IMR-90 (cell line): Measurements from ENCODE around the gene FBXW8. TPM values are rescaled to one million over a fixed set of nuclear protein-coding genes. Genes with fewer than 3 reads are reported as not detected.

Source experiments
- ATAC-seq: fragments of 200-7000 bp; cut with Tn5 transposase; 2 replicates; pipeline ENCODE4 v1.9.1; 2020; ENCODE audit warnings: low read depth, mild to moderate bottlenecking, moderate library complexity
- BruUV-seq: library from RNA; stranded (reverse); fragments of 400-500 nt; replicated peaks from 2 replicates; lab custom pipeline; 2021; lab: Mats Ljungman, UMichigan
- CTCF ChIA-PET: fragments of 300-600 bp; formaldehyde crosslinking; extraction: SDS; loops from one replicate; lab custom pipeline; 2021; ENCODE audit warnings: antibody characterized with exemption; lab: Yijun Ruan, JAX
- POLR2A ChIA-PET: fragments of 300-600 bp; sonication (Branson Sonifier 250); formaldehyde crosslinking; loops from one replicate; lab custom pipeline; 2022; ENCODE audit warnings: antibody characterized with exemption; ENCODE audit not compliant: unreplicated experiment; lab: Charles Lee
- DNase-seq: peaks from one replicate; pipeline ENCODE4 v3.0.0; 2013
- H2AFZ ChIP-seq: replicated peaks from 2 replicates; pipeline ENCODE3; 2013; ENCODE audit warnings: low read length, mild to moderate bottlenecking; ENCODE audit not compliant: poor library complexity
- H2AK5ac ChIP-seq: 2 replicates; pipeline ENCODE4 v1.6.1; 2013; ENCODE audit warnings: low read depth, low read length, inconsistent platforms
- H2AK9ac ChIP-seq: replicated peaks from 2 replicates; pipeline ENCODE3; 2013; ENCODE audit warnings: mild to moderate bottlenecking, low read depth, low read length, moderate library complexity; ENCODE audit not compliant: poor library complexity
- H2BK120ac ChIP-seq: 2 replicates; pipeline ENCODE4 v1.6.1; 2013; ENCODE audit warnings: low read depth, low read length, inconsistent platforms
- H2BK15ac ChIP-seq: 3 replicates; pipeline ENCODE4 v1.6.1; 2013; ENCODE audit warnings: low read depth, low read length, inconsistent platforms
- H2BK20ac ChIP-seq: 2 replicates; pipeline ENCODE4 v1.6.1; 2013; ENCODE audit warnings: low read depth, mild to moderate bottlenecking, inconsistent platforms, low read length, moderate library complexity
- H2BK5ac ChIP-seq: 2 replicates; pipeline ENCODE4 v1.6.1; 2013; ENCODE audit warnings: mild to moderate bottlenecking, low read depth, low read length, inconsistent platforms; ENCODE audit not compliant: poor library complexity, severe bottlenecking
- H3K14ac ChIP-seq: replicated peaks from 2 replicates; pipeline ENCODE4 v1.6.1; 2013; ENCODE audit warnings: low read depth, low read length, inconsistent platforms
- H3K18ac ChIP-seq: 2 replicates; pipeline ENCODE4 v1.6.1; 2013; ENCODE audit warnings: low read depth, low read length, control low read depth
- H3K23ac ChIP-seq: 2 replicates; pipeline ENCODE4 v1.6.1; 2013; ENCODE audit warnings: low read depth, low read length, inconsistent platforms
- H3K27ac ChIP-seq: 2 replicates; pipeline ENCODE4 v1.5.1; 2013; ENCODE audit warnings: mild to moderate bottlenecking, control low read depth, low read length; ENCODE audit not compliant: insufficient read depth
- H3K27me3 ChIP-seq: 2 replicates; pipeline ENCODE4 v1.6.1; 2013; ENCODE audit warnings: low read length; ENCODE audit not compliant: control insufficient read depth, insufficient read depth
- H3K36me3 ChIP-seq: 2 replicates; pipeline ENCODE4 v1.6.1; 2013; ENCODE audit warnings: low read length, mixed read lengths; ENCODE audit not compliant: control insufficient read depth, insufficient read depth
- H3K4ac ChIP-seq: 2 replicates; pipeline ENCODE4 v1.6.1; 2013; ENCODE audit warnings: low read depth, low read length, inconsistent platforms
- H3K4me1 ChIP-seq: 2 replicates; pipeline ENCODE4 v1.6.1; 2013; ENCODE audit warnings: low read length, mixed read lengths; ENCODE audit not compliant: control insufficient read depth, insufficient read depth
- H3K4me2 ChIP-seq: 2 replicates; pipeline ENCODE4 v1.6.1; 2013; ENCODE audit warnings: low read depth, mild to moderate bottlenecking, control low read depth, low read length, moderate library complexity
- H3K4me3 ChIP-seq: 2 replicates; pipeline ENCODE4 v1.5.1; 2013; ENCODE audit warnings: low read depth, mild to moderate bottlenecking, control low read depth, low read length, moderate library complexity; ENCODE audit not compliant: insufficient read depth
- H3K56ac ChIP-seq: 2 replicates; pipeline ENCODE4 v1.6.1; 2013; ENCODE audit warnings: low read length, inconsistent platforms; ENCODE audit not compliant: insufficient read depth; ENCODE audit errors: extremely low read depth
- H3K79me1 ChIP-seq, 2 experiments: 2 replicates each; pipeline ENCODE4 v1.6.1; 2013; ENCODE audit warnings: low read length in 2 of 2, inconsistent platforms in 1 of 2, low read depth in 1 of 2
- H3K9ac ChIP-seq: 2 replicates; pipeline ENCODE4 v1.6.1; 2013; ENCODE audit warnings: low read depth, low read length, control low read depth
- H3K9me1 ChIP-seq: 2 replicates; pipeline ENCODE4 v1.6.1; 2013; ENCODE audit warnings: low read length, inconsistent platforms; ENCODE audit not compliant: insufficient read depth
- H3K9me3 ChIP-seq: 2 replicates; pipeline ENCODE4 v1.6.1; 2013; ENCODE audit warnings: low read length; ENCODE audit not compliant: control insufficient read depth, insufficient read depth
- H4K20me1 ChIP-seq: 2 replicates; pipeline ENCODE4 v1.6.1; 2013; ENCODE audit warnings: low read length, inconsistent platforms; ENCODE audit not compliant: insufficient read depth
- H4K5ac ChIP-seq: 2 replicates; pipeline ENCODE4 v1.6.1; 2013; ENCODE audit warnings: mild to moderate bottlenecking, low read depth, low read length, control low read depth
- H4K8ac ChIP-seq, 2 experiments: 2 replicates each; pipeline ENCODE4 v1.6.1; 2013; ENCODE audit warnings: low read depth in 2 of 2, low read length in 2 of 2, control low read depth in 1 of 2, inconsistent platforms in 1 of 2
- H4K91ac ChIP-seq: 2 replicates; pipeline ENCODE4 v1.6.1; 2013; ENCODE audit warnings: low read depth, low read length, inconsistent platforms; ENCODE audit not compliant: insufficient read depth
- BHLHE40 ChIP-seq: fragments of 150-350 bp; IDR thresholded peaks from 2 replicates; pipeline ENCODE4 v1.6.1; 2016; ENCODE audit warnings: mild to moderate bottlenecking, low read depth, low read length
- CEBPB ChIP-seq: IDR thresholded peaks from 2 replicates; pipeline ENCODE4 v1.6.1; 2012; ENCODE audit warnings: low read depth, low read length, improper control_type of control experiment
- ELK1 ChIP-seq: fragments of 150-350 bp; IDR thresholded peaks from 2 replicates; pipeline ENCODE4 v1.6.1; 2016; ENCODE audit warnings: low read depth, mild to moderate bottlenecking, low read length, moderate library complexity, borderline replicate concordance
- FOS ChIP-seq: fragments of 150-350 bp; IDR thresholded peaks from 2 replicates; pipeline ENCODE4 v1.6.1; 2016; ENCODE audit warnings: low read depth, low read length
- MXI1 ChIP-seq: IDR thresholded peaks from 2 replicates; pipeline ENCODE4 v1.6.1; 2012; ENCODE audit warnings: low read depth, mild to moderate bottlenecking, low read length, moderate library complexity, borderline replicate concordance
- NFE2L2 ChIP-seq: fragments of 150-350 bp; IDR thresholded peaks from 2 replicates; pipeline ENCODE4 v1.6.1; 2016; ENCODE audit warnings: low read depth, mild to moderate bottlenecking, low read length
- POLR2A ChIP-seq: IDR thresholded peaks from 2 replicates; pipeline ENCODE4 v1.6.1; 2012; ENCODE audit warnings: mild to moderate bottlenecking, low read depth, low read length
- WGBS, 2 experiments: methylation state at CpG; one replicate each; pipeline versions ENCODE4 v1.1.5 to v1.1.7; 2013; ENCODE audit warnings: missing lambda C conversion rate in 2 of 2; ENCODE audit not compliant: insufficient read length in 1 of 2; ENCODE audit errors: extremely low coverage in 2 of 2; 5-methylcytosine and 5-hydroxymethylcytosine counted together
- dilution Hi-C: fragments of 300-500 bp; cut with HindIII; formaldehyde crosslinking; loops from one replicate; pipeline ENCODE4 v1.14.3; 2018; ENCODE audit warnings: low sequenced_read_pairs; ENCODE audit not compliant: unreplicated experiment
- in situ Hi-C: fragments of 300-500 bp; cut with MboI; formaldehyde crosslinking; loops from 3 replicates; pipeline ENCODE4 v1.14.3; 2019; ENCODE audit warnings: low sequenced_read_pairs, inconsistent platforms, mixed read lengths
- intact Hi-C: fragments of 100-400 bp; cut with micrococcal nuclease; formaldehyde crosslinking; loops from 2 replicates; pipeline ENCODE4 v1.10.0; 2022
- polyA plus RNA-seq, 3 experiments: library from polyadenylated mRNA; depleted of rRNA; stranded (reverse); fragments of >200 nt; gene quantifications; 2 replicates each; pipeline ENCODE4 v1.2.3, GENCODE V29; 2012; ENCODE audit warnings: low replicate concordance in 1 of 3
- total RNA-seq: library from RNA; depleted of rRNA; stranded (reverse); fragments of >200 nt; gene quantifications from 2 replicates; pipeline ENCODE4 v1.2.3, GENCODE V29; 2012

FBXW8 gene
- total and polyA plus RNA-seq, 2 of the 4 experiments (the other 2 are of a cell fraction), result 20.3 to 25.8 TPM

DNA sequence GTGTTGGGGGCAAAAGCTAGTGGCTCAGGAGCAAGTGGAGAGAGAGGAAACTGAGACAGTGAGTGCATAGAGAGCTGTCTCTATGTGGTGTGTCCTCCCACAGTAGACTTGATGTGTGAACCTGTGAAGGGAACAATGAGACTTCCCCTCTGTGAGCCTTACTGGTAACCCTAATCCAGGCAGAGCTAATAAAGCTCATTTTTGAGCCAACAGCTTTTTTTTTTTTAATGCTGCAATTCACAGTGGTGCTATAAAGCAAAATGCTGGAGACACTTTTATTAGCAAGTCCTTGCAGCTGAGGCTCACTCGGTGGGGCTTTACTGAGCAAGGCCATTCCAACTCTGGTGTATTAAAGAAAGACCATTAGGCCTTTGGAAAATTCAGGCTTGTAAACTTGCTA lies 26.9 kb downstream of the FBXW8 start:
- DNase-seq (no peak), ATAC-seq (no peak)
- no peak overlapping the region for H4K91ac ChIP-seq
- H3K14ac ChIP-seq, result no peak overlapping the region
- peaks cover 12% of the 10 kb centered on the region for H3K36me3 ChIP-seq
- no peak overlapping the region for H3K9ac ChIP-seq
- peaks cover 46 to 71% of the 10 kb centered on the region in 2 experiments for H3K79me1 ChIP-seq
- no peaks in the 10 kb centered on the region for H3K27me3 ChIP-seq
- no peak for TF ChIP-seq ELK1
- TF ChIP-seq CEBPB, result no peak
- no peak for TF ChIP-seq BHLHE40
- TF ChIP-seq FOS, result no peak
- TF ChIP-seq MXI1, result no peak
- TF ChIP-seq POLR2A, result no peak
- no peak for TF ChIP-seq NFE2L2
- H2BK15ac ChIP-seq, result no peak overlapping the region
- no TSS peak for BruUV-seq
- H2BK20ac ChIP-seq, result no peak overlapping the region
- peaks cover 20% of the 10 kb centered on the region for H3K9me1 ChIP-seq
- no peak overlapping the region for H2AK9ac ChIP-seq
- no peaks in the 10 kb centered on the region for H3K4me1 ChIP-seq
- H3K4me3 ChIP-seq, result no peak overlapping the region
- POLR2A ChIA-PET, result no interaction called here
- H2AK5ac ChIP-seq, result no peak overlapping the region
- H4K20me1 ChIP-seq, result peaks cover 31% of the 10 kb centered on the region; the same call in 1 of the 2 replicates
- H2AFZ ChIP-seq, result no peak overlapping the region
- H3K4ac ChIP-seq, result no peak overlapping the region; the same call in 1 of the 2 replicates
- no peak overlapping the region for H3K4me2 ChIP-seq
- no peak overlapping the region for H3K27ac ChIP-seq
- intact Hi-C loops, result no loop called here
- WGBS, 2 experiments, result no CpG with 5 or more reads among the region's 1 CpG
- CTCF ChIA-PET, result no interaction called here
- no peak overlapping the region for H3K18ac ChIP-seq
- H2BK120ac ChIP-seq, result no peak overlapping the region
- dilution Hi-C loops, result no loop called here
- no peak overlapping the region for H2BK5ac ChIP-seq
- no peak overlapping the region for H3K23ac ChIP-seq
- no peak overlapping the region for H3K56ac ChIP-seq
- no peak overlapping the region for H4K5ac ChIP-seq
- H3K9me3 ChIP-seq, result peaks cover 3% of the 10 kb centered on the region; the same call in 1 of the 2 replicates
- in situ Hi-C loops, result no loop called here
- no peak overlapping the region for H4K8ac ChIP-seq
